Activated naive CD4-positive, alpha-beta T cell treated with anti-CD3 and anti-CD28 coated beads, Interleukin-2, amount 50 U/mL, for 16 hours (primary cell): ENCODE data around the gene MTIF2.
"Not testable (repeated sequence)": the region's sequence is repeated elsewhere in the genome, so short reads cannot be mapped to it uniquely, and the experiment has no call there.

Experiments
- DNase-seq: peaks from one replicate; pipeline ENCODE4 v3.0.0-alpha.2; 2020

MTIF2 gene

DNA sequence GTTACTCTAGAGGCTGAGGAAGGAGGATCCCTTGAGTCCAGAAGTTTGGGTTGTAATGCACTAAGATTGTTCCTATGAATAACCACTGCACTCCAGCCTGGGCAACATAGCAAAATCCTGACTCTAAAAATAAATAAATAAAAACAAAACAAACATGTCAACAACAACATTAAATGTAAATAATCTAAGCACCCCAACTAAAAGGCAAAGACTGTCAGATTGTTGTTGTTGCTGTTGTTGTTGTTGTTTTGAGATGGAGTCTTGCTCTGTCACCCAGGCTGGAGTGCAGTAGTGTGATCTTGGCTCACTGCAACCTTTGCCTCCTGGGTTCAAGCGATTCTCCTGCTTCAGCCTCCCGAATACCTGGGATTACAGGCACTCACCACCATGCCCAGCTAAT lies 77.1 kb downstream of the MTIF2 start:
- DNase-seq: not testable (repeated sequence)

DNA sequence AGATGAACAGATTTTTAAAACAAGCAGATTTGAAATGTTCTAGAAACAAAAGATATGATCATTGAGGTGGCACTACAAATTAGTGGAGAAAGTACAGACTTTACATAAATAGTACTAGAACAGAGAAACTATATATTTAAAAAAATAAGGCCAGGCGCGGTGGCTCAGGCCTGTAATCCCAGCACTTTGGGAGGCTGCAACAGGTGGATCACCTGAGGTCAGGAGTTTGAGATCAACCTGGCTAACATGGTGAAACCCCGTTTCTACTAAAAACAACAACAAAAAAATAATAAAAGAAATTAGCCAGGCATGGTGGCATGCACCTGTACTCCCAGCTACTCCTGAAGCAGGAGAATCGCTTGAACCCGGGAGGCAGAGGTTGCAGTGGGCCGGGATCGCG lies 82.2 kb downstream of the MTIF2 start:
- not testable (repeated sequence) for DNase-seq
